GM12878 (cell line): ENCODE measurements around the gene KIAA0319L. TPM values are rescaled to one million over a fixed set of nuclear protein-coding genes. Genes with fewer than 3 reads are reported as not detected.
A peak's percentile ranks its signal among the peaks of the same experiment; 100 is the strongest.

Experiments used
- ATAC-seq: fragments of 200-7000 bp; cut with Tn5 transposase; 3 replicates; pipeline ENCODE4 v1.9.1; 2020; ENCODE audit warnings: mild to moderate bottlenecking, moderate library complexity
- BruUV-seq: library from RNA; stranded (reverse); fragments of 400-500 nt; replicated peaks from 2 replicates; lab custom pipeline; 2021; lab: Mats Ljungman, UMichigan
- CTCF ChIA-PET: fragments of 300-600 bp; sonication (Branson Sonifier 250); formaldehyde crosslinking; extraction: SDS; loops from one replicate; lab custom pipeline; 2021; ENCODE audit warnings: inconsistent platforms; lab: Yijun Ruan, JAX
- POLR2A ChIA-PET: fragments of 350-600 bp; formaldehyde crosslinking; extraction: SDS; loops from one replicate; lab custom pipeline; 2021; ENCODE audit warnings: inconsistent platforms; lab: Charles Lee
- RAD21 ChIA-PET: fragments of 300-600 bp; sonication (Branson Sonifier 250); formaldehyde crosslinking; loops from one replicate; lab custom pipeline; 2023; ENCODE audit warnings: antibody characterized with exemption; ENCODE audit not compliant: unreplicated experiment; lab: Charles Lee
- SMC1A ChIA-PET: fragments of 300-600 bp; sonication (Branson Sonifier 250); formaldehyde crosslinking; loops from one replicate; lab custom pipeline; 2023; ENCODE audit not compliant: unreplicated experiment, uncharacterized antibody; lab: Charles Lee
- DNase-seq: peaks from one replicate; pipeline ENCODE4 v3.0.0-alpha.2; 2011; ENCODE audit warnings: low read depth, low spot score
- FAIRE-seq: peaks from 3 replicates; lab custom pipeline; 2011; peaks lifted over from hg19 to GRCh38; lab: Jason Lieb, UNC
- H2AFZ ChIP-seq: 2 replicates; pipeline ENCODE4 v1.6.0; 2011; ENCODE audit warnings: low read depth, low read length, control low read depth; ENCODE audit not compliant: control insufficient read depth
- H3K27ac ChIP-seq: 2 replicates; pipeline ENCODE4 v1.5.1; 2011; ENCODE audit warnings: control low read depth; ENCODE audit not compliant: control insufficient read depth, insufficient read depth
- H3K27me3 ChIP-seq, 2 experiments: replicated peaks in 1 of 2; 2 replicates each; pipeline versions ENCODE4 v1.6.0 to v1.6.1; 2011; ENCODE audit warnings: low read length in 1 of 2; ENCODE audit not compliant: control insufficient read depth in 2 of 2, insufficient read depth in 2 of 2
- H3K36me3 ChIP-seq, 2 experiments: 2 replicates each; pipeline ENCODE4 v1.5.1; 2011; ENCODE audit warnings: low read length in 1 of 2; ENCODE audit not compliant: control insufficient read depth in 2 of 2, insufficient read depth in 2 of 2
- H3K4me1 ChIP-seq: 2 replicates; pipeline ENCODE4 v1.6.1; 2011; ENCODE audit warnings: mild to moderate bottlenecking, low read length, moderate library complexity, mixed read lengths; ENCODE audit not compliant: control insufficient read depth, insufficient read depth
- H3K4me2 ChIP-seq: 2 replicates; pipeline ENCODE4 v1.6.0; 2011; ENCODE audit warnings: control low read depth; ENCODE audit not compliant: control insufficient read depth, insufficient read depth
- H3K4me3 ChIP-seq: fragments of 200-600 bp; sonication (generic); 2 replicates; pipeline ENCODE4 v1.5.1; 2016
- H3K79me2 ChIP-seq: 2 replicates; pipeline ENCODE4 v1.6.0; 2011; ENCODE audit warnings: low read length; ENCODE audit not compliant: control insufficient read depth, insufficient read depth
- H3K9ac ChIP-seq: 2 replicates; pipeline ENCODE4 v1.8.0; 2011; ENCODE audit warnings: low read length, control low read depth, mixed read lengths; ENCODE audit not compliant: control insufficient read depth, insufficient read depth
- H3K9me3 ChIP-seq: replicated peaks from 3 replicates; pipeline ENCODE4 v1.5.1; 2011; ENCODE audit warnings: mild to moderate bottlenecking, low read length; ENCODE audit not compliant: control insufficient read depth, insufficient read depth
- H4K20me1 ChIP-seq: 2 replicates; pipeline ENCODE4 v1.6.0; 2011; ENCODE audit not compliant: control insufficient read depth, insufficient read depth
- BACH1 ChIP-seq: fragments of 450-650 bp; IDR thresholded peaks from 2 replicates; pipeline ENCODE4 v1.6.1; 2017; ENCODE audit warnings: mild to moderate bottlenecking, borderline replicate concordance
- EP300 ChIP-seq, 2 experiments: fragments of 150-350 bp in 1 of 2; IDR thresholded peaks; 2 replicates each; pipeline ENCODE4 v1.6.1; 2011 to 2012; ENCODE audit warnings: low read depth in 2 of 2, low read length in 2 of 2, borderline replicate concordance in 1 of 2, improper control_type of control experiment in 1 of 2, inconsistent platforms in 1 of 2; ENCODE audit not compliant: control insufficient read depth in 1 of 2
- IKZF2 ChIP-seq, 2 experiments: fragments of 450-650 bp; IDR thresholded peaks; 2 replicates each; pipeline ENCODE4 v1.6.1; 2017; ENCODE audit warnings: mild to moderate bottlenecking in 2 of 2, moderate library complexity in 2 of 2
- JUNB ChIP-seq: IDR thresholded peaks from 2 replicates; pipeline ENCODE4 v1.6.1; 2016; ENCODE audit warnings: antibody characterized with exemption, mild to moderate bottlenecking
- MXI1 ChIP-seq: fragments of 150-350 bp; IDR thresholded peaks from 2 replicates; pipeline ENCODE4 v1.6.1; 2011; ENCODE audit warnings: low read depth, mild to moderate bottlenecking, inconsistent platforms, low read length, improper control_type of control experiment
- NFIC ChIP-seq: IDR thresholded peaks from 2 replicates; pipeline ENCODE4 v1.6.1; 2012; ENCODE audit warnings: low read depth, mild to moderate bottlenecking, inconsistent platforms, low read length, moderate library complexity
- RCOR1 ChIP-seq: conservative IDR thresholded peaks from 2 replicates; pipeline ENCODE4 v1.6.1; 2012; ENCODE audit warnings: low read depth, low read length, improper control_type of control experiment
- SP1 ChIP-seq: IDR thresholded peaks from one replicate; pipeline ENCODE4 v1.6.1; 2011; ENCODE audit warnings: low read depth, low read length
- SPI1 ChIP-seq: IDR thresholded peaks from 2 replicates; pipeline ENCODE4 v1.6.1; 2011; ENCODE audit warnings: low read depth, mild to moderate bottlenecking, low read length, moderate library complexity, borderline replicate concordance; ENCODE audit not compliant: insufficient read depth
- SRF ChIP-seq, 2 experiments: IDR thresholded peaks; 2 replicates each; pipeline ENCODE4 v1.6.1; 2011; ENCODE audit warnings: low read depth in 2 of 2, low read length in 2 of 2, mild to moderate bottlenecking in 1 of 2, moderate library complexity in 1 of 2
- SUZ12 ChIP-seq: fragments of 200-600 bp; sonication (generic); IDR thresholded peaks from one replicate; pipeline ENCODE4 v1.6.1; 2018; ENCODE audit warnings: antibody characterized with exemption, mild to moderate bottlenecking; ENCODE audit not compliant: unreplicated experiment
- WGBS: methylation state at CpG from one replicate; pipeline ENCODE4 v1.1.6; 2016; ENCODE audit warnings: low lambda C conversion rate; ENCODE audit not compliant: insufficient replicate concordance, insufficient coverage; ENCODE audit errors: missing lambda C conversion rate; 5-methylcytosine and 5-hydroxymethylcytosine counted together
- in situ Hi-C: fragments of 300-500 bp; cut with MboI; formaldehyde crosslinking; loops from 9 replicates; pipeline ENCODE4 v1.14.3; 2018; ENCODE audit warnings: mixed read lengths
- intact Hi-C: fragments of 100-400 bp; cut with micrococcal nuclease; formaldehyde crosslinking; loops from one replicate; pipeline ENCODE4 v1.14.2; 2022; ENCODE audit not compliant: unreplicated experiment
- polyA plus RNA-seq, 11 experiments: library from polyadenylated mRNA; depleted of rRNA in 4 of 11; unstranded in 6 of 11; stranded (reverse) in 5 of 11; fragments of >200 nt; fragmentation: Nextera tagmentation in 4 of 11; fragmentation: Illumina TruSeq in 1 of 11; extraction: Ambion mirVana in 4 of 11; extraction: Trizol in 1 of 11; gene quantifications; 1 replicate in 1 of 11; 2 replicates in 10 of 11; pipeline versions ENCODE4 v1.2.1 to v1.2.3, GENCODE V29; 2011 to 2016; ENCODE audit warnings: inconsistent platforms in 2 of 11, missing spikeins in 2 of 11, low read depth in 1 of 11
- total RNA-seq, 4 experiments: library from RNA; depleted of rRNA in 3 of 4; stranded (reverse); fragments of >200 nt in 3 of 4; fragmentation: Illumina TruSeq in 1 of 4; extraction: Trizol in 1 of 4; gene quantifications; 2 replicates each; pipeline versions ENCODE4 v1.2.1 to v1.2.3, GENCODE V29; 2013 to 2021
- TF ChIP-seq, protein P1 (sequence below): IDR thresholded peaks from 2 replicates; pipeline ENCODE4 v1.6.1; 2012; ENCODE audit warnings: improper control_type of control experiment, low read depth, low read length; ENCODE audit not compliant: insufficient replicate concordance
- TF ChIP-seq, protein P2 (sequence below): IDR thresholded peaks from 2 replicates; pipeline ENCODE4 v1.6.1; 2011; ENCODE audit warnings: low read depth, low read length, improper control_type of control experiment, borderline replicate concordance

The KIAA0319L gene
- total and polyA plus RNA-seq, 10 of the 15 experiments (the other 5 are each of a cell fraction or from before 2014, with no cell fraction given), result 2.6 to 57.8 (median 25.4) TPM

DNA sequence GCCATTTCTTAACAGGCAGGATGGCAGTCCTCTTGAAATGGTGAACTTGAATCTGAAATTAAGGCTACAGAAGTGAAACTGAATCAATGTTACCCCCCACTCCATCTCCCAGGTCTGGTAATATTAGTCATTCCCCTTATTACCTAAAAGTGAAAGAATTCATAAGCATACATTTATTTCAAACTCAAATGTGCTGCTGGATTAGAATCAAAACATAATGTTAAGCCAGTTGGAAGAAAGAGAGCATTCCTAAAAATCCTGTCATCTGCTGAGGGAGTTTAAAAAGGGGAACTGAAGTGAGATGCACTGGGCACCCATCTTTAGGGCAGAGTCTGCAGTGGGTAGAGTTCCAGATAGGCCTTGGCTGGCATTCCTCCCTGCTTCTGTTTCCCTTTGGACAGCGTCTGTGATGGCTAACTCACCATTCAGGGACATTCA is 17.4 kb downstream of the KIAA0319L start:
- ChIA-PET CTCF (interaction anchor here (0.8 to 12.7 kb wide), 9 partner anchors 9 to 88 kb away, joined by 3 to 260 read pairs (median 11); partner anchors contain the start of genes KIAA0319L and NCDN), POLR2A (interaction anchor here (0.8 to 7.3 kb wide), 8 partner anchors 9 to 347 kb away, joined by 3 to 65 read pairs (median 6); partner anchors contain the start of genes KIAA0319L and SFPQ), RAD21 (interaction anchor here (1.3 to 8.4 kb wide), 5 partner anchors 25 to 197 kb away, joined by 3 to 139 read pairs (median 11); no protein-coding TSS in a partner anchor), SMC1A (interaction anchor here (0.8 to 8.8 kb wide), 15 partner anchors 10 to 134 kb away, joined by 3 to 254 read pairs (median 3); partner anchors contain the start of gene KIAA0319L)
- DNase-seq, result peak; percentile 60
- H2AFZ ChIP-seq, result peak overlapping the region; percentile 63
- WGBS, result 100% methylated on average over 1 of the region's 1 CpG
- intact Hi-C loops (loop anchor here (1.0 to 10.0 kb wide), 3 partner anchors 17 to 335 kb away; partner anchors contain the start of genes KIAA0319L and NCDN), in situ Hi-C loops (no loop called here)
- no peaks in the 10 kb centered on the region for H3K27me3 ChIP-seq
- H3K4me3 ChIP-seq, result peak overlapping the region; percentile 39; the same call in 1 of the 2 replicates
- peak overlapping the region; percentile 87 for H3K27ac ChIP-seq
- peak; percentile 38 for FAIRE-seq
- H3K4me2 ChIP-seq, result peak overlapping the region; percentile 92
- ATAC-seq, result peak; percentile 67
- H3K9ac ChIP-seq, result peak overlapping the region; percentile 52
- no TSS peak for BruUV-seq
- H3K4me1 ChIP-seq, result peaks cover 27% of the 10 kb centered on the region
- no peaks in the 10 kb centered on the region for H4K20me1 ChIP-seq
- peaks cover 49% of the 10 kb centered on the region for H3K79me2 ChIP-seq
- no peaks in the 10 kb centered on the region for H3K9me3 ChIP-seq
- no peaks in the 10 kb centered on the region; a peak in 1 of 4 replicates for H3K36me3 ChIP-seq
- TF ChIP-seq IKZF2 (IDR thresholded peaks at IDR 0.05) (peak in 1 of 2 experiments; percentile 36; a peak in 2 of 4 replicates), EP300 (IDR thresholded peaks at IDR 0.05; ENCODE audit: borderline replicate concordance in 1 of 2, control insufficient read depth in 1 of 2, low read depth in 2 of 2, low read length in 2 of 2) (0 out of 4 replicates have a peak, but pooled peaks of 1 of the 2 experiments have one; percentile 16), SP1 (no peak), SUZ12 (no peak), MXI1 (no peak), NFIC (peak; percentile 48; the same call in 1 of the 2 replicates), RCOR1 (no peak), BACH1 (no peak), SRF (IDR thresholded peaks at IDR 0.05; ENCODE audit: low read depth in 2 of 2, low read length in 2 of 2) (no peak), SPI1 (peak; percentile 78), JUNB (peak; percentile 56)
- TF ChIP-seq, protein P1, sequence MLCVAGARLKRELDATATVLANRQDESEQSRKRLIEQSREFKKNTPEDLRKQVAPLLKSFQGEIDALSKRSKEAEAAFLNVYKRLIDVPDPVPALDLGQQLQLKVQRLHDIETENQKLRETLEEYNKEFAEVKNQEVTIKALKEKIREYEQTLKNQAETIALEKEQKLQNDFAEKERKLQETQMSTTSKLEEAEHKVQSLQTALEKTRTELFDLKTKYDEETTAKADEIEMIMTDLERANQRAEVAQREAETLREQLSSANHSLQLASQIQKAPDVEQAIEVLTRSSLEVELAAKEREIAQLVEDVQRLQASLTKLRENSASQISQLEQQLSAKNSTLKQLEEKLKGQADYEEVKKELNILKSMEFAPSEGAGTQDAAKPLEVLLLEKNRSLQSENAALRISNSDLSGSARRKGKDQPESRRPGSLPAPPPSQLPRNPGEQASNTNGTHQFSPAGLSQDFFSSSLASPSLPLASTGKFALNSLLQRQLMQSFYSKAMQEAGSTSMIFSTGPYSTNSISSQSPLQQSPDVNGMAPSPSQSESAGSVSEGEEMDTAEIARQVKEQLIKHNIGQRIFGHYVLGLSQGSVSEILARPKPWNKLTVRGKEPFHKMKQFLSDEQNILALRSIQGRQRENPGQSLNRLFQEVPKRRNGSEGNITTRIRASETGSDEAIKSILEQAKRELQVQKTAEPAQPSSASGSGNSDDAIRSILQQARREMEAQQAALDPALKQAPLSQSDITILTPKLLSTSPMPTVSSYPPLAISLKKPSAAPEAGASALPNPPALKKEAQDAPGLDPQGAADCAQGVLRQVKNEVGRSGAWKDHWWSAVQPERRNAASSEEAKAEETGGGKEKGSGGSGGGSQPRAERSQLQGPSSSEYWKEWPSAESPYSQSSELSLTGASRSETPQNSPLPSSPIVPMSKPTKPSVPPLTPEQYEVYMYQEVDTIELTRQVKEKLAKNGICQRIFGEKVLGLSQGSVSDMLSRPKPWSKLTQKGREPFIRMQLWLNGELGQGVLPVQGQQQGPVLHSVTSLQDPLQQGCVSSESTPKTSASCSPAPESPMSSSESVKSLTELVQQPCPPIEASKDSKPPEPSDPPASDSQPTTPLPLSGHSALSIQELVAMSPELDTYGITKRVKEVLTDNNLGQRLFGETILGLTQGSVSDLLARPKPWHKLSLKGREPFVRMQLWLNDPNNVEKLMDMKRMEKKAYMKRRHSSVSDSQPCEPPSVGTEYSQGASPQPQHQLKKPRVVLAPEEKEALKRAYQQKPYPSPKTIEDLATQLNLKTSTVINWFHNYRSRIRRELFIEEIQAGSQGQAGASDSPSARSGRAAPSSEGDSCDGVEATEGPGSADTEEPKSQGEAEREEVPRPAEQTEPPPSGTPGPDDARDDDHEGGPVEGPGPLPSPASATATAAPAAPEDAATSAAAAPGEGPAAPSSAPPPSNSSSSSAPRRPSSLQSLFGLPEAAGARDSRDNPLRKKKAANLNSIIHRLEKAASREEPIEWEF, result no peak
- TF ChIP-seq, protein P2, sequence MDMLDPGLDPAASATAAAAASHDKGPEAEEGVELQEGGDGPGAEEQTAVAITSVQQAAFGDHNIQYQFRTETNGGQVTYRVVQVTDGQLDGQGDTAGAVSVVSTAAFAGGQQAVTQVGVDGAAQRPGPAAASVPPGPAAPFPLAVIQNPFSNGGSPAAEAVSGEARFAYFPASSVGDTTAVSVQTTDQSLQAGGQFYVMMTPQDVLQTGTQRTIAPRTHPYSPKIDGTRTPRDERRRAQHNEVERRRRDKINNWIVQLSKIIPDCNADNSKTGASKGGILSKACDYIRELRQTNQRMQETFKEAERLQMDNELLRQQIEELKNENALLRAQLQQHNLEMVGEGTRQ, result no peak
